HepG2 (cell line): ENCODE measurements around the gene ENTREP1. TPM values are rescaled to one million over a fixed set of nuclear protein-coding genes. Genes with fewer than 3 reads are reported as not detected.

ENCODE experiments used
- ATAC-seq: fragments of 200-7000 bp; cut with Tn5 transposase; 3 replicates; pipeline ENCODE4 v1.9.1; 2020; ENCODE audit warnings: mild to moderate bottlenecking, moderate library complexity
- BruUV-seq: library from RNA; stranded (reverse); fragments of 400-500 nt; replicated peaks from 2 replicates; lab custom pipeline; 2021; lab: Mats Ljungman, UMichigan
- CTCF ChIA-PET: fragments of 300-600 bp; formaldehyde crosslinking; extraction: SDS; loops from one replicate; lab custom pipeline; 2021; ENCODE audit warnings: low total read pairs, inconsistent platforms, low intra/inter-chr PET ratio; lab: Yijun Ruan, JAX
- POLR2A ChIA-PET: fragments of 350-600 bp; sonication (Branson Sonifier 250); formaldehyde crosslinking; loops from one replicate; lab custom pipeline; 2020; ENCODE audit warnings: antibody characterized with exemption, inconsistent platforms; lab: Yijun Ruan, JAX
- DNase-seq: peaks from one replicate; pipeline ENCODE4 v3.0.0-alpha.2; 2015; ENCODE audit warnings: low spot score
- FAIRE-seq: peaks from 3 replicates; lab custom pipeline; 2011; peaks lifted over from hg19 to GRCh38; lab: Jason Lieb, UNC
- H2AFZ ChIP-seq: one replicate; pipeline ENCODE4 v1.6.1; 2011; ENCODE audit warnings: low read length, inconsistent platforms
- H3K27ac ChIP-seq: fragments of 300-600 bp; 3 replicates; pipeline ENCODE4 v1.8.0; 2011; ENCODE audit warnings: mixed run types, mild to moderate bottlenecking, mixed read lengths, low read length, inconsistent platforms; ENCODE audit not compliant: insufficient read depth; ENCODE audit errors: extremely low read length
- H3K27me3 ChIP-seq, 2 experiments: fragments of 200-600 bp in 1 of 2; 2 replicates in 1 of 2; 3 replicates in 1 of 2; pipeline versions ENCODE4 v1.6.0 to v1.8.0; 2011; ENCODE audit warnings: low read length in 2 of 2, mild to moderate bottlenecking in 2 of 2, moderate library complexity in 2 of 2, inconsistent platforms in 1 of 2; ENCODE audit not compliant: insufficient read depth in 2 of 2, control insufficient read depth in 1 of 2
- H3K36me3 ChIP-seq, 2 experiments: fragments of 200-600 bp in 1 of 2; replicated peaks in 1 of 2; 2 replicates in 1 of 2; 3 replicates in 1 of 2; pipeline versions ENCODE4 v1.5.1 to v1.8.0; 2011; ENCODE audit warnings: low read length in 2 of 2, inconsistent platforms in 1 of 2; ENCODE audit not compliant: insufficient read depth in 2 of 2, control insufficient read depth in 1 of 2
- H3K4me1 ChIP-seq: 2 replicates; pipeline ENCODE4 v1.5.1; 2012; ENCODE audit warnings: low read length, inconsistent platforms; ENCODE audit not compliant: insufficient read depth
- H3K4me2 ChIP-seq: 2 replicates; pipeline ENCODE4 v1.6.0; 2011; ENCODE audit warnings: low read depth, low read length, inconsistent platforms
- H3K4me3 ChIP-seq, 3 experiments: fragments of 200-600 bp in 1 of 3; sonication (generic), shearing (Covaris generic) in 1 of 3; replicated peaks in 1 of 3; 2 replicates each; pipeline ENCODE4 v1.5.1; 2011 to 2016; ENCODE audit warnings: low read length in 3 of 3, inconsistent platforms in 2 of 3, low read depth in 2 of 3, mild to moderate bottlenecking in 2 of 3, control low read depth in 1 of 3, mixed read lengths in 1 of 3; ENCODE audit not compliant: insufficient read depth in 1 of 3
- H3K79me2 ChIP-seq: one replicate; pipeline ENCODE4 v1.6.1; 2011; ENCODE audit warnings: low read length, inconsistent platforms; ENCODE audit not compliant: insufficient read depth
- H3K9ac ChIP-seq: 2 replicates; pipeline ENCODE4 v1.6.0; 2011; ENCODE audit warnings: mild to moderate bottlenecking, low read depth, low read length, inconsistent platforms; ENCODE audit not compliant: insufficient read depth
- H3K9me3 ChIP-seq: 2 replicates; pipeline ENCODE4 v1.5.1; 2012; ENCODE audit warnings: mild to moderate bottlenecking, low read length
- H4K20me1 ChIP-seq: 2 replicates; pipeline ENCODE4 v1.6.0; 2011; ENCODE audit warnings: inconsistent platforms, mild to moderate bottlenecking, low read length, moderate library complexity; ENCODE audit not compliant: insufficient read depth
- CCDC6 ChIP-seq: sonication (generic); formaldehyde crosslinking; IDR thresholded peaks from 2 replicates; pipeline ENCODE4 v1.8.1; 2022; ENCODE audit warnings: mild to moderate bottlenecking, missing genetic modification reagents, moderate library complexity
- CENPX ChIP-seq: sonication (generic); formaldehyde crosslinking; IDR thresholded peaks from 2 replicates; pipeline ENCODE4 v1.9.0; 2021; ENCODE audit warnings: mild to moderate bottlenecking, missing genetic modification reagents, moderate library complexity
- GATAD1 ChIP-seq: IDR thresholded peaks from 2 replicates; pipeline ENCODE4 v1.6.1; 2016; ENCODE audit warnings: missing genetic modification reagents, missing compliant biosample characterization
- NFE2L1 ChIP-seq: sonication (generic); formaldehyde crosslinking; IDR thresholded peaks from 2 replicates; pipeline ENCODE4 v1.4.0; 2020; ENCODE audit warnings: missing genetic modification reagents, mild to moderate bottlenecking, borderline replicate concordance
- PHF8 ChIP-seq: sonication (generic); formaldehyde crosslinking; IDR thresholded peaks from 2 replicates; pipeline ENCODE4 v1.5.0; 2020; ENCODE audit warnings: missing genetic modification reagents
- RFXANK ChIP-seq: IDR thresholded peaks from 2 replicates; pipeline ENCODE4 v1.6.1; 2016
- SNAI1 ChIP-seq: sonication (generic); formaldehyde crosslinking; IDR thresholded peaks from 2 replicates; pipeline ENCODE4 v1.5.0; 2020; ENCODE audit warnings: mild to moderate bottlenecking, missing genetic modification reagents, borderline replicate concordance
- ZC3H4 ChIP-seq: sonication (generic); formaldehyde crosslinking; IDR thresholded peaks from 2 replicates; pipeline ENCODE4 v1.4.0; 2020; ENCODE audit warnings: missing genetic modification reagents, borderline replicate concordance
- ZFP1 ChIP-seq: IDR thresholded peaks from 2 replicates; pipeline ENCODE4 v1.6.1; 2016
- WGBS: methylation state at CpG from one replicate; pipeline ENCODE4 v1.1.6; 2017; ENCODE audit warnings: low lambda C conversion rate; 5-methylcytosine and 5-hydroxymethylcytosine counted together
- in situ Hi-C: cut with HindIII; loops from 2 replicates; pipeline ENCODE4 v1.10.0; 2017; ENCODE audit warnings: low pct_unique_long_range_greater_than_20kb; ENCODE audit not compliant: extremely low pct_ligation_motif_present
- intact Hi-C: fragments of 100-400 bp; cut with micrococcal nuclease; formaldehyde crosslinking; loops from one replicate; pipeline ENCODE4 v1.10.0; 2022; ENCODE audit not compliant: unreplicated experiment
- polyA plus RNA-seq, 8 experiments: library from polyadenylated mRNA; depleted of rRNA in 3 of 8; stranded (reverse) in 7 of 8; unstranded in 1 of 8; fragments of >200 nt; fragmentation: Illumina TruSeq in 4 of 8; extraction: Trizol in 4 of 8; gene quantifications; 2 replicates each; pipeline versions ENCODE4 v1.2.1 to v1.2.3, GENCODE V29; 2011 to 2016; ENCODE audit warnings: low read depth in 4 of 8, missing spikeins in 1 of 8, mixed read lengths in 1 of 8; ENCODE audit not compliant: insufficient read depth in 1 of 8
- total RNA-seq, 5 experiments: library from RNA; depleted of rRNA; stranded (reverse); fragments of >200 nt; fragmentation: Illumina TruSeq; extraction: Trizol; gene quantifications; 2 replicates each; pipeline ENCODE4 v1.2.3, GENCODE V29; 2016; ENCODE audit warnings: low read depth in 1 of 5
- TF ChIP-seq, protein P1 (sequence below): sonication (generic); formaldehyde crosslinking; IDR thresholded peaks from 2 replicates; pipeline ENCODE4 v1.8.0; 2022; ENCODE audit warnings: missing genetic modification reagents, mild to moderate bottlenecking, moderate library complexity, borderline replicate concordance
- TF ChIP-seq, protein P2 (sequence below), 2 experiments: sonication (generic) in 1 of 2; formaldehyde crosslinking in 1 of 2; IDR thresholded peaks; 2 replicates each; pipeline versions ENCODE4 v1.5.1 to v1.6.1; 2011 to 2020; ENCODE audit warnings: borderline replicate concordance in 1 of 2, low read depth in 1 of 2, low read length in 1 of 2, mild to moderate bottlenecking in 1 of 2, missing genetic modification reagents in 1 of 2, moderate library complexity in 1 of 2

The ENTREP1 gene
- total and polyA plus RNA-seq, 2 of the 13 experiments (the other 11 are each of a cell fraction or from before 2014, with no cell fraction given): not detected

DNA sequence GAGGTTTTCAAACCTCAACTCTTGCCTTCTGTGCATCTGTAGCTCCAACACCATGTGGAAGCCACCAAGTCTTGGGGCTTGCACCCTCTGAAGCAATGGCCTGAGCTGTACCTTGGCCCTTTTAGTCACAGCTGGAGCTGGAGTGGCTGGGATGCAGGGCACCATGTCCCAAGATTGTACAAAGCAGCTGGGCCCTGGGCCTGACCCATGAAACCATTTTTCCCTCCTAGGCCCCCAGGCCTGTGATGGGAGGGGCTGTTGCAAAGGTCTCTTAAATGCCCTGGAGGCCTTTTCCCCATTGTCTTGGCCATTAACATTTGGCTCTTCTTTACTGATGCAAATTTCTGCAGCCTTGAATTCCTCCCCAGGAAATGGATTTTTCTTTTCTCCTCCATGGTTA is 11.8 kb upstream of the ENTREP1 start:
- no peaks in the 10 kb centered on the region for H3K79me2 ChIP-seq

DNA sequence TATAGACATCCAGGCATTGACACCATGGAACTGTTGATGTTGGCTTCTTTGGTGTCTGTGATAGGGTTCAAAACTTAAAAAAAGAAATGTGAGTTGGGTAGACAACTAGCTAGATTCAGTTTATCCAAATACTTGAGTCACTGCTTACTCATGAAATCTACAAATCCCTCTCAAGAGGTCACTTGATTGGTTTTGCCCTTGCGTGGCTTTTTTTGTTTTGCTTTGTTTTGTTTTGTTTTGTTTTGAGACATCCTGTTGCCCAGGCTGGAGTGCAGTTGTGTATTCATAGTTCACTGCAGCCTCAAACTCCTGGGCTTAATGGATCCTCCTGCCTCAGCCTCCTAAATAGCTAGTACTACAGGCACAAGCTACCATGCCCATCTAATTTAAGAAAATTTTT is 10.5 kb upstream of the ENTREP1 start:
- H3K4me1 ChIP-seq: no peaks in the 10 kb centered on the region
- FAIRE-seq: no peak
- BruUV-seq: no TSS peak
- no peak overlapping the region for H3K4me3 ChIP-seq
- TF ChIP-seq CENPX (CRISPR knock-in tag) (no peak), GATAD1 (CRISPR knock-in tag) (no peak), SNAI1 (CRISPR knock-in tag) (no peak), NFE2L1 (CRISPR knock-in tag) (no peak)
- TF ChIP-seq, protein P1, sequence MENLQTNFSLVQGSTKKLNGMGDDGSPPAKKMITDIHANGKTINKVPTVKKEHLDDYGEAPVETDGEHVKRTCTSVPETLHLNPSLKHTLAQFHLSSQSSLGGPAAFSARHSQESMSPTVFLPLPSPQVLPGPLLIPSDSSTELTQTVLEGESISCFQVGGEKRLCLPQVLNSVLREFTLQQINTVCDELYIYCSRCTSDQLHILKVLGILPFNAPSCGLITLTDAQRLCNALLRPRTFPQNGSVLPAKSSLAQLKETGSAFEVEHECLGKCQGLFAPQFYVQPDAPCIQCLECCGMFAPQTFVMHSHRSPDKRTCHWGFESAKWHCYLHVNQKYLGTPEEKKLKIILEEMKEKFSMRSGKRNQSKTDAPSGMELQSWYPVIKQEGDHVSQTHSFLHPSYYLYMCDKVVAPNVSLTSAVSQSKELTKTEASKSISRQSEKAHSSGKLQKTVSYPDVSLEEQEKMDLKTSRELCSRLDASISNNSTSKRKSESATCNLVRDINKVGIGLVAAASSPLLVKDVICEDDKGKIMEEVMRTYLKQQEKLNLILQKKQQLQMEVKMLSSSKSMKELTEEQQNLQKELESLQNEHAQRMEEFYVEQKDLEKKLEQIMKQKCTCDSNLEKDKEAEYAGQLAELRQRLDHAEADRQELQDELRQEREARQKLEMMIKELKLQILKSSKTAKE (CRISPR knock-in tag): no peak
- TF ChIP-seq, protein P2, sequence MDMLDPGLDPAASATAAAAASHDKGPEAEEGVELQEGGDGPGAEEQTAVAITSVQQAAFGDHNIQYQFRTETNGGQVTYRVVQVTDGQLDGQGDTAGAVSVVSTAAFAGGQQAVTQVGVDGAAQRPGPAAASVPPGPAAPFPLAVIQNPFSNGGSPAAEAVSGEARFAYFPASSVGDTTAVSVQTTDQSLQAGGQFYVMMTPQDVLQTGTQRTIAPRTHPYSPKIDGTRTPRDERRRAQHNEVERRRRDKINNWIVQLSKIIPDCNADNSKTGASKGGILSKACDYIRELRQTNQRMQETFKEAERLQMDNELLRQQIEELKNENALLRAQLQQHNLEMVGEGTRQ (IDR thresholded peaks at IDR 0.05; ENCODE audit: low read depth, low read length): no peak
- TF ChIP-seq, protein P2 (CRISPR knock-in tag; IDR thresholded peaks at IDR 0.05; ENCODE audit: borderline replicate concordance): no peak
- no peak overlapping the region for H3K4me2 ChIP-seq
- no peak overlapping the region for H2AFZ ChIP-seq
- peaks cover 1 to 8% of the 10 kb centered on the region in 2 experiments; a peak in 1 of 5 replicates for H3K27me3 ChIP-seq
- H3K79me2 ChIP-seq: no peaks in the 10 kb centered on the region
- WGBS: 0% methylated on average over 1 of the region's 1 CpG
- POLR2A ChIA-PET: no interaction called here
- intact Hi-C loops (no loop called here), in situ Hi-C loops (no loop called here)
- peaks cover 23% of the 10 kb centered on the region for H3K9me3 ChIP-seq
- H3K36me3 ChIP-seq: no peaks in the 10 kb centered on the region
- CTCF ChIA-PET: no interaction called here
- H4K20me1 ChIP-seq: no peaks in the 10 kb centered on the region; the same call in 1 of the 2 replicates
- no peak for DNase-seq
- ATAC-seq: no peak
- no peak overlapping the region for H3K9ac ChIP-seq
- no peak overlapping the region for H3K27ac ChIP-seq

More for the DNA sequence above, 11.8 kb upstream of the ENTREP1 start:
- POLR2A ChIA-PET: no interaction called here
- FAIRE-seq (no peak), ATAC-seq (no peak), DNase-seq (no peak)
- H3K27ac ChIP-seq: no peak overlapping the region
- CTCF ChIA-PET: no interaction called here
- intact Hi-C loops: no loop called here
- no peaks in the 10 kb centered on the region for H3K36me3 ChIP-seq
- no peak overlapping the region for H2AFZ ChIP-seq
- H3K4me2 ChIP-seq: no peak overlapping the region
- H3K9ac ChIP-seq: no peak overlapping the region
- no peak overlapping the region for H3K4me3 ChIP-seq
- BruUV-seq: no TSS peak
- peaks cover 23% of the 10 kb centered on the region for H3K9me3 ChIP-seq
- in situ Hi-C loops: no loop called here
- H3K4me1 ChIP-seq: no peaks in the 10 kb centered on the region
- H4K20me1 ChIP-seq: no peaks in the 10 kb centered on the region; the same call in 1 of the 2 replicates
- TF ChIP-seq RFXANK (CRISPR knock-in tag) (no peak), PHF8 (no peak), ZC3H4 (no peak), ZFP1 (CRISPR knock-in tag) (no peak), CCDC6 (CRISPR knock-in tag) (no peak)
- H3K27me3 ChIP-seq: 0 out of 5 replicates have a peak, but pooled peaks cover 0 to 1% of the 10 kb centered on the region in 2 experiments
